Right lobe of liver (tissue), 4 donors: Measurements from ENCODE around the gene CUL7.

Source experiments
- CTCF ChIP-seq, 4 donors: fragments of 200-600 bp in 3 of 4; fragments of 450-650 bp in 1 of 4; IDR thresholded peaks; one replicate each; pipeline versions ENCODE4 v1.5.1 to v1.8.0; 2016 to 2022; ENCODE audit warnings: antibody characterized with exemption in 4 of 4, mild to moderate bottlenecking in 2 of 4
- POLR2A ChIP-seq: fragments of 450-650 bp; IDR thresholded peaks from one replicate; pipeline ENCODE4 v1.6.1; 2017; ENCODE audit warnings: antibody characterized with exemption, mild to moderate bottlenecking
- donor health status: DM: no; HTN: no; CAD: no.
- donor health status: DM: no; HTN: no; CAD: no.
- donor health status: DM: no; HTN: yes; CAD: no.

- TF ChIP-seq CTCF (IDR thresholded peaks at IDR 0.05) (no peak), POLR2A (no peak)
Measured at GRCh38 chr6:43093436-43094289, 40.0 kb upstream of the CUL7 start.
